SK-N-SH (cell line): Measurements from ENCODE around the gene CBR1. TPM values are rescaled to one million over a fixed set of nuclear protein-coding genes. Genes with fewer than 3 reads are reported as not detected.

Experiments used
- CTCF ChIA-PET: fragments of 300-600, 350-600 bp; formaldehyde crosslinking; extraction: SDS; loops from one replicate; lab custom pipeline; 2021; lab: Yijun Ruan, JAX
- POLR2A ChIA-PET: fragments of 350-600 bp; sonication (Branson Sonifier 250); formaldehyde crosslinking; extraction: SDS; loops from one replicate; lab custom pipeline; 2020; ENCODE audit warnings: antibody characterized with exemption, inconsistent platforms; lab: Yijun Ruan, JAX
- DNase-seq: peaks from one replicate; pipeline ENCODE4 v3.0.0; 2012
- H2AFZ ChIP-seq: fragments of 200-600 bp; sonication (generic); 2 replicates; pipeline ENCODE4 v1.8.1; 2016; ENCODE audit warnings: antibody characterized with exemption, mild to moderate bottlenecking, low read depth
- H3F3A ChIP-seq: fragments of 200-600 bp; sonication (generic); replicated peaks from 2 replicates; pipeline ENCODE3; 2016; ENCODE audit warnings: antibody characterized with exemption, mild to moderate bottlenecking; ENCODE audit not compliant: insufficient read depth
- H3K27ac ChIP-seq, 2 experiments: fragments of 200-500 bp in 1 of 2; fragments of 200-600 bp in 1 of 2; sonication (Bioruptor generic) in 1 of 2; sonication (generic), shearing (Covaris generic) in 1 of 2; 2 replicates each; pipeline versions ENCODE4 v1.5.1 to v1.6.1; 2014 to 2016; ENCODE audit warnings: low read depth in 2 of 2, inconsistent platforms in 1 of 2, low read length in 1 of 2, mild to moderate bottlenecking in 1 of 2, mixed read lengths in 1 of 2
- H3K27me3 ChIP-seq: fragments of 200-600 bp; sonication (generic), shearing (Covaris generic); 2 replicates; pipeline ENCODE4 v1.6.1; 2016; ENCODE audit warnings: mixed run types; ENCODE audit not compliant: insufficient read depth
- H3K36me3 ChIP-seq, 2 experiments: fragments of 200-500 bp in 1 of 2; fragments of 200-600 bp in 1 of 2; sonication (Bioruptor generic) in 1 of 2; sonication (generic) in 1 of 2; replicated peaks in 1 of 2; 2 replicates each; pipeline versions ENCODE3 to v1.5.1; 2014 to 2016; ENCODE audit warnings: low read length in 1 of 2, mild to moderate bottlenecking in 1 of 2; ENCODE audit not compliant: insufficient read depth in 2 of 2, control insufficient read depth in 1 of 2
- H3K4me1 ChIP-seq, 2 experiments: fragments of 200-500 bp in 1 of 2; fragments of 200-600 bp in 1 of 2; sonication (Bioruptor generic) in 1 of 2; sonication (generic), shearing (Covaris generic) in 1 of 2; 2 replicates each; pipeline versions ENCODE4 v1.5.1 to v1.6.1; 2014 to 2016; ENCODE audit warnings: low read depth in 1 of 2, low read length in 1 of 2, mixed run types in 1 of 2; ENCODE audit not compliant: insufficient read depth in 2 of 2, control insufficient read depth in 1 of 2
- H3K4me2 ChIP-seq: fragments of 200-600 bp; sonication (generic), shearing (Covaris generic); 2 replicates; pipeline ENCODE4 v1.6.1; 2017; ENCODE audit warnings: mixed run types
- H3K4me3 ChIP-seq, 2 experiments: fragments of 200-500 bp in 1 of 2; fragments of 200-600 bp in 1 of 2; sonication (Bioruptor generic) in 1 of 2; sonication (generic), shearing (Covaris generic) in 1 of 2; 2 replicates each; pipeline versions ENCODE4 v1.5.1 to v1.8.1; 2014 to 2016; ENCODE audit warnings: low read depth in 2 of 2, inconsistent platforms in 1 of 2, low read length in 1 of 2, mild to moderate bottlenecking in 1 of 2, mixed read lengths in 1 of 2, moderate library complexity in 1 of 2
- H3K79me2 ChIP-seq: fragments of 200-600 bp; sonication (generic); 2 replicates; pipeline ENCODE4 v1.8.1; 2017; ENCODE audit warnings: mild to moderate bottlenecking; ENCODE audit not compliant: insufficient read depth
- H3K9ac ChIP-seq: fragments of 200-600 bp; sonication (generic); 2 replicates; pipeline ENCODE4 v1.6.1; 2017; ENCODE audit warnings: mixed run types
- H3K9me2 ChIP-seq: fragments of 200-600 bp; sonication (generic); 2 replicates; pipeline ENCODE4 v1.6.1; 2017; ENCODE audit warnings: mixed run types
- H3K9me3 ChIP-seq: fragments of 200-600 bp; sonication (generic); 2 replicates; pipeline ENCODE4 v1.6.1; 2017; ENCODE audit warnings: mixed run types, mild to moderate bottlenecking, moderate library complexity
- H4K20me1 ChIP-seq: fragments of 200-600 bp; sonication (generic); 2 replicates; pipeline ENCODE4 v1.6.1; 2017; ENCODE audit warnings: mild to moderate bottlenecking, mixed run types; ENCODE audit not compliant: insufficient read depth
- CHD2 ChIP-seq: fragments of 150-350 bp; IDR thresholded peaks from 2 replicates; pipeline ENCODE4 v1.6.1; 2018; ENCODE audit warnings: low read length; ENCODE audit not compliant: partially characterized antibody
- EP300 ChIP-seq, 2 experiments: IDR thresholded peaks; 2 replicates each; pipeline versions ENCODE4 v1.4.0 to v1.6.1; 2012; ENCODE audit warnings: borderline replicate concordance in 1 of 2, low read depth in 1 of 2, low read length in 1 of 2
- GABPA ChIP-seq: IDR thresholded peaks from 2 replicates; pipeline ENCODE4 v1.4.0; 2012; ENCODE audit warnings: low read depth, mild to moderate bottlenecking
- GATA2 ChIP-seq: sonication (generic); formaldehyde crosslinking; IDR thresholded peaks from 2 replicates; pipeline ENCODE4 v1.5.0; 2020; ENCODE audit warnings: mild to moderate bottlenecking, missing genetic modification reagents
- JUND ChIP-seq: IDR thresholded peaks from 2 replicates; pipeline ENCODE4 v1.4.0; 2012
- MEF2A ChIP-seq: IDR thresholded peaks from 2 replicates; pipeline ENCODE4 v1.4.0; 2012; ENCODE audit warnings: low read depth, borderline replicate concordance
- NFIC ChIP-seq: IDR thresholded peaks from 2 replicates; pipeline ENCODE4 v1.4.0; 2012; ENCODE audit warnings: borderline replicate concordance
- NRF1 ChIP-seq: IDR thresholded peaks from 2 replicates; pipeline ENCODE4 v1.6.1; 2012; ENCODE audit warnings: low read depth, mild to moderate bottlenecking, low read length
- TAF1 ChIP-seq: IDR thresholded peaks from 2 replicates; pipeline ENCODE4 v1.6.1; 2012; ENCODE audit warnings: low read depth, mild to moderate bottlenecking, low read length, moderate library complexity, borderline replicate concordance
- WGBS: methylation state at CpG from one replicate; pipeline ENCODE4 v1.1.6; 2017; ENCODE audit warnings: low lambda C conversion rate; 5-methylcytosine and 5-hydroxymethylcytosine counted together
- polyA plus RNA-seq, 3 experiments: library from polyadenylated mRNA; depleted of rRNA; stranded (reverse); fragments of >200 nt; gene quantifications; 2 replicates each; pipeline ENCODE4 v1.2.3, GENCODE V29; 2012
- TF ChIP-seq, protein P1 (sequence below): IDR thresholded peaks from 2 replicates; pipeline ENCODE4 v1.4.0; 2012; ENCODE audit warnings: low read depth, borderline replicate concordance
- TF ChIP-seq, protein P2 (sequence below): IDR thresholded peaks from 2 replicates; pipeline ENCODE4 v1.4.0; 2012; ENCODE audit warnings: low read depth
- TF ChIP-seq, protein P3 (sequence below): IDR thresholded peaks from 2 replicates; pipeline ENCODE4 v1.4.0; 2012; ENCODE audit warnings: low read depth, borderline replicate concordance
- TF ChIP-seq, protein P4 (sequence below): IDR thresholded peaks from 2 replicates; pipeline ENCODE4; 2012
- TF ChIP-seq, protein P5 (sequence below): fragments of 150-350 bp; IDR thresholded peaks from 2 replicates; pipeline ENCODE4 v1.6.1; 2016; ENCODE audit warnings: mild to moderate bottlenecking, low read depth, low read length
- TF ChIP-seq, protein P6 (sequence below): fragments of 200-600 bp; sonication (generic); IDR thresholded peaks from 2 replicates; pipeline ENCODE4 v1.6.1; 2017; ENCODE audit warnings: antibody characterized with exemption, mild to moderate bottlenecking, moderate library complexity

The CBR1 gene
- polyA plus RNA-seq, 1 of the 3 experiments (the other 2 are of a cell fraction), result 136 TPM

DNA sequence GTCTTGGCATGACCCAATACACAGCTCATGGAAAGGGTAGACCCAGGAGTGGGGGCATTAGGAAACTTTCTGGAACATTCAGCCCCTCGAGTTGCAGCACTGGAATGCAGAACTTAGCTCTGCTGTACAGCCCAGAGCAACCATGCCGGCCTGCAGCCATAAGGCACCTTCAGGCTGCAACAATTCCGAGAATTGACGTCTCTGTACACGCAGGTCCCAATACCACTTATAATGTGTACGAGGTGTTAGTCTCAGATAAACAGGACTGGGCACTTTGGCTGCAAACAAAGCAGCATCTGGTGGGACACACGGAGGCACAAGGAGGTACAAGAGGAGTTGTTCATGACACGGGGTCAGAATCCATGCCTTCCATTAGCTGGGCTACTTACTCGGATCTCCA, 7.9 kb downstream of the CBR1 start:
- no peak overlapping the region for H3K27ac ChIP-seq
- H3K9me2 ChIP-seq, result no peaks in the 10 kb centered on the region
- no peak overlapping the region for H2AFZ ChIP-seq
- CTCF ChIA-PET, result interaction anchor here (1.1 to 1.3 kb wide), 3 partner anchors 27 to 48 kb away, joined by 3 to 5 read pairs (median 3); no protein-coding TSS in a partner anchor
- no peaks in the 10 kb centered on the region for H4K20me1 ChIP-seq
- no peak for DNase-seq
- H3K4me2 ChIP-seq, result no peak overlapping the region
- no peaks in the 10 kb centered on the region for H3F3A ChIP-seq
- TF ChIP-seq CHD2 (no peak), TAF1 (no peak), NRF1 (no peak), EP300 (IDR thresholded peaks at IDR 0.05; ENCODE audit: borderline replicate concordance in 1 of 2, low read depth in 1 of 2, low read length in 1 of 2) (no peak), JUND (no peak), GATA2 (CRISPR knock-in tag) (no peak), NFIC (no peak), GABPA (no peak), MEF2A (no peak)
- TF ChIP-seq, protein P1, sequence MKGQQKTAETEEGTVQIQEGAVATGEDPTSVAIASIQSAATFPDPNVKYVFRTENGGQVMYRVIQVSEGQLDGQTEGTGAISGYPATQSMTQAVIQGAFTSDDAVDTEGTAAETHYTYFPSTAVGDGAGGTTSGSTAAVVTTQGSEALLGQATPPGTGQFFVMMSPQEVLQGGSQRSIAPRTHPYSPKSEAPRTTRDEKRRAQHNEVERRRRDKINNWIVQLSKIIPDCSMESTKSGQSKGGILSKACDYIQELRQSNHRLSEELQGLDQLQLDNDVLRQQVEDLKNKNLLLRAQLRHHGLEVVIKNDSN, result no peak
- TF ChIP-seq, protein P2, sequence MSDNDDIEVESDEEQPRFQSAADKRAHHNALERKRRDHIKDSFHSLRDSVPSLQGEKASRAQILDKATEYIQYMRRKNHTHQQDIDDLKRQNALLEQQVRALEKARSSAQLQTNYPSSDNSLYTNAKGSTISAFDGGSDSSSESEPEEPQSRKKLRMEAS, result no peak
- TF ChIP-seq, protein P3, sequence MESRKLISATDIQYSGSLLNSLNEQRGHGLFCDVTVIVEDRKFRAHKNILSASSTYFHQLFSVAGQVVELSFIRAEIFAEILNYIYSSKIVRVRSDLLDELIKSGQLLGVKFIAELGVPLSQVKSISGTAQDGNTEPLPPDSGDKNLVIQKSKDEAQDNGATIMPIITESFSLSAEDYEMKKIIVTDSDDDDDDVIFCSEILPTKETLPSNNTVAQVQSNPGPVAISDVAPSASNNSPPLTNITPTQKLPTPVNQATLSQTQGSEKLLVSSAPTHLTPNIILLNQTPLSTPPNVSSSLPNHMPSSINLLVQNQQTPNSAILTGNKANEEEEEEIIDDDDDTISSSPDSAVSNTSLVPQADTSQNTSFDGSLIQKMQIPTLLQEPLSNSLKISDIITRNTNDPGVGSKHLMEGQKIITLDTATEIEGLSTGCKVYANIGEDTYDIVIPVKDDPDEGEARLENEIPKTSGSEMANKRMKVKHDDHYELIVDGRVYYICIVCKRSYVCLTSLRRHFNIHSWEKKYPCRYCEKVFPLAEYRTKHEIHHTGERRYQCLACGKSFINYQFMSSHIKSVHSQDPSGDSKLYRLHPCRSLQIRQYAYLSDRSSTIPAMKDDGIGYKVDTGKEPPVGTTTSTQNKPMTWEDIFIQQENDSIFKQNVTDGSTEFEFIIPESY, result no peak
- TF ChIP-seq, protein P4, sequence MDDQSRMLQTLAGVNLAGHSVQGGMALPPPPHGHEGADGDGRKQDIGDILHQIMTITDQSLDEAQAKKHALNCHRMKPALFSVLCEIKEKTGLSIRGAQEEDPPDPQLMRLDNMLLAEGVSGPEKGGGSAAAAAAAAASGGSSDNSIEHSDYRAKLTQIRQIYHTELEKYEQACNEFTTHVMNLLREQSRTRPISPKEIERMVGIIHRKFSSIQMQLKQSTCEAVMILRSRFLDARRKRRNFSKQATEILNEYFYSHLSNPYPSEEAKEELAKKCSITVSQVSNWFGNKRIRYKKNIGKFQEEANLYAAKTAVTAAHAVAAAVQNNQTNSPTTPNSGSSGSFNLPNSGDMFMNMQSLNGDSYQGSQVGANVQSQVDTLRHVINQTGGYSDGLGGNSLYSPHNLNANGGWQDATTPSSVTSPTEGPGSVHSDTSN, result no peak
- TF ChIP-seq, protein P5, sequence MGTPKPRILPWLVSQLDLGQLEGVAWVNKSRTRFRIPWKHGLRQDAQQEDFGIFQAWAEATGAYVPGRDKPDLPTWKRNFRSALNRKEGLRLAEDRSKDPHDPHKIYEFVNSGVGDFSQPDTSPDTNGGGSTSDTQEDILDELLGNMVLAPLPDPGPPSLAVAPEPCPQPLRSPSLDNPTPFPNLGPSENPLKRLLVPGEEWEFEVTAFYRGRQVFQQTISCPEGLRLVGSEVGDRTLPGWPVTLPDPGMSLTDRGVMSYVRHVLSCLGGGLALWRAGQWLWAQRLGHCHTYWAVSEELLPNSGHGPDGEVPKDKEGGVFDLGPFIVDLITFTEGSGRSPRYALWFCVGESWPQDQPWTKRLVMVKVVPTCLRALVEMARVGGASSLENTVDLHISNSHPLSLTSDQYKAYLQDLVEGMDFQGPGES, result no peak
- TF ChIP-seq, protein P6, sequence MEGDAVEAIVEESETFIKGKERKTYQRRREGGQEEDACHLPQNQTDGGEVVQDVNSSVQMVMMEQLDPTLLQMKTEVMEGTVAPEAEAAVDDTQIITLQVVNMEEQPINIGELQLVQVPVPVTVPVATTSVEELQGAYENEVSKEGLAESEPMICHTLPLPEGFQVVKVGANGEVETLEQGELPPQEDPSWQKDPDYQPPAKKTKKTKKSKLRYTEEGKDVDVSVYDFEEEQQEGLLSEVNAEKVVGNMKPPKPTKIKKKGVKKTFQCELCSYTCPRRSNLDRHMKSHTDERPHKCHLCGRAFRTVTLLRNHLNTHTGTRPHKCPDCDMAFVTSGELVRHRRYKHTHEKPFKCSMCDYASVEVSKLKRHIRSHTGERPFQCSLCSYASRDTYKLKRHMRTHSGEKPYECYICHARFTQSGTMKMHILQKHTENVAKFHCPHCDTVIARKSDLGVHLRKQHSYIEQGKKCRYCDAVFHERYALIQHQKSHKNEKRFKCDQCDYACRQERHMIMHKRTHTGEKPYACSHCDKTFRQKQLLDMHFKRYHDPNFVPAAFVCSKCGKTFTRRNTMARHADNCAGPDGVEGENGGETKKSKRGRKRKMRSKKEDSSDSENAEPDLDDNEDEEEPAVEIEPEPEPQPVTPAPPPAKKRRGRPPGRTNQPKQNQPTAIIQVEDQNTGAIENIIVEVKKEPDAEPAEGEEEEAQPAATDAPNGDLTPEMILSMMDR, result no peak
- H3K4me1 ChIP-seq, result peaks cover 0 to 2% of the 10 kb centered on the region in 2 experiments; a peak in 1 of 4 replicates
- H3K79me2 ChIP-seq, result no peaks in the 10 kb centered on the region
- H3K9ac ChIP-seq, result no peak overlapping the region
- peaks cover 0 to under 1% of the 10 kb centered on the region in 2 experiments for H3K36me3 ChIP-seq
- no peak overlapping the region for H3K4me3 ChIP-seq
- POLR2A ChIA-PET, result no interaction called here
- H3K27me3 ChIP-seq, result no peaks in the 10 kb centered on the region
- WGBS, result 84% methylated on average over 9 of the region's 9 CpGs
- no peaks in the 10 kb centered on the region for H3K9me3 ChIP-seq
